Stimulated activated CD4-positive, alpha-beta T cell treated with anti-CD3 and anti-CD28 coated beads, Interleukin-1b, Interleukin-23, amount 100 ng/mL, for 1 hour (primary cell): ENCODE results near the gene CSPG5.

ENCODE experiments used
- DNase-seq, 2 donors: peaks; one replicate each; pipeline ENCODE4 v3.0.0-alpha.2; 2020; ENCODE audit warnings: low read depth in 2 of 2

Gene CSPG5

DNA sequence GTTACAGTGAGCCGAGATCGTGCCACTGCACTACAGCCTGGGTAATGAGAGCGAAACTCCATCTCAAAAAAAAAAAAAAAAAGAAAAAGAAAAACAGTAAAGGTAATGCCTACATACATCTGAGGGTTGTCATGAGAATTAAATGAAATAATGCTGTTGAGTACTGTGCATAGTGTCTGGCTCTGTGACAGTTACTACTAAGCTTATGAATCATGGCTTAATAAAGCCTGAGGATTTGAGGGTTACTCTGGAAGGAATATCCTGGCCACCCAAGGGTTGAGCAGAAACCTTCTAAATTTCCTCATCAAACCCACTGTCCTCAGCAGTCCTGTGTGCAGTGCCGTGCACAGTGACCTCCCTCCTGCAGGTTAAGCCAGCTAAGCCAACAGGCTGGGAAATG is 38.4 kb downstream of the CSPG5 start:
- no peak for DNase-seq

DNA sequence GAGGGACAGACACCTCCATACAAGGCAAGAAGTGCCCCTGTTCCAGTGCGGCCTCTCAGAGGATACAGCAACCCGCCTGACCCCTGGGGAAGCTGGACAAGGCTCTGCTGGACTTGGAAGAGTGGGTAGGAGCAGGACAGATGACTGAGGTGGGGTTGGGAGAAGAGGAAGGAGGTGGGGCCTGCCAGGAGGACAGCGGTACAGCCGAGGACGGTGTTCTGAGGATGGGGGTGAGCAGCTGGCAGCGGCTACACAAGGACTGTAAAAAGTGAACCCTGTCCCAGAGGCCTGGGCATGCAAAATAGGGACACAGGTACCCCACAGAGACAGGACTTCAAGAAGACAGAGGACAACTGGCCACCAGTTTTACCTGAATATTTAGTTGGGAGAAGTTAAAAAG is 41.7 kb downstream of the CSPG5 start:
- DNase-seq = no peak

DNA sequence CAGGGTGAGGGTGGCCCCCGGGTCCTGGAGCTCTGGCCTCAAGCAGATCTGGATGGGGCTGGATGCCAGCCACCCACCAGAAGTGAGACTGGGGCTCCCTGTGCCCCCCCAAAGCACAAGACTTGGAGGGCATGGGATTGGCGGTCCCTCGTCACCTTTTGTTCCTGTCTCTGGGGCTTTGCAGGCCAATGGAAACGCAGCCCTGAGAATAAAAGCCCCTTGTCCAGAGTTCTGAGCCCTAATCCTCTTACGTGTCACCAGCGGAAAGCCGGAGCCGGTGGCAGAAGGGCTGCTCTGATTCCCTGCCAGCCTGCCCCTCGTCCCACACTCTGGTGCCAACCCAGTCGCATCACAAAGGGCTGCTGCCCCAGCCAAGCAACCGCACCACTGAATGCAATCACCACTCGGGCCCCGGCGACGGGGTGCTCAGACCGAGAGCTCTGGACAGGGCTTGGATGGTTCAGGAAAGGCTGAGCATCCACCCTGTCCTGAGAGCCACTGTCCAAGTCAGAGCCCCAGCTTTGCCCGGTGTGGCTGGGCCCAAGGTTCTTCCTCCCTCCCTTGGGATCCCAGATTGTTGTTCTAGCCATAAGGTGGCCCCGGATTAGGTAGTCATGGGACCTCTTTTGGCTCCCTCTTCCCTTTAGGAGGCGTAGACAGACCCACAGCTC is 42.3 kb downstream of the CSPG5 start:
- DNase-seq = no peak

DNA sequence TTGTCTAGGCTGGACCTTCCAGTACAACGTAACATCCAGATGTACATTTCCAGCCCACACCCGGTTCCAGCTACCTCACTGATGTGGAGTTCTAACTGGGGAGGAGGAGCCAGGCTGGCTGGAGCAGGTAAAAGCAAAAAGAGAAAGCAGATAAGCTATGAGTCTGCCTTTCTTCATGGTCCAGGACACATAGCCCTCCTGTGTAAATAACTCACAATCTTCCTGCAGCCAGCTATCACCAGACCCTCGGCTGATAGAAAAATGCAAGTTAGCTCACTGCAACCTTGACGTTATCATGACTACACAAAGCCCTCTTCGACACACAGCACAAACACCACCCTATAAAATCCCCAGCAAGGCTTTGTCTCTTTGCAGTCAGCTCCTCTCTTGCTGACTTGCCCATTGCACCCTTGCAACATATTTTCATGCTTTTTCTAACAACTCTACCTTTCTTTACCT is 44.6 kb downstream of the CSPG5 start:
- DNase-seq = no peak

DNA sequence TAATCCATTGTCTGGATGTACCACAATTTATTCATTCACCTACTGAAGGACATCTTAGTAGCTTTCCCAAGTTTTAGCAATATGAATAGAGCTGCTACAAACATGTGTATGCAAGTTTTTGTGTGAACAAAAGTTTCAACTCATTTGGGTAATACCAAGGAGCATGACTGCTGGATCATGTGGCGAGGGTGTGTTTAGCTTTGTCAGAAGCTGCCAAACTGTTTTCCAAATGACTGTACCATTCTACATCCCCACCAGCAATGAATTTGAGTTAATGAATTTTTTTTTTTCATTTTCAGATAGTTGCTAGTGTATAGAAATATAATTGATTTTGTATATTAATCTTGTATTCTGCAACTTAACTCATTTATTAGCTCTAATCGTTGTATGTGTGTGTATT is 45.2 kb downstream of the CSPG5 start:
- no peak for DNase-seq

DNA sequence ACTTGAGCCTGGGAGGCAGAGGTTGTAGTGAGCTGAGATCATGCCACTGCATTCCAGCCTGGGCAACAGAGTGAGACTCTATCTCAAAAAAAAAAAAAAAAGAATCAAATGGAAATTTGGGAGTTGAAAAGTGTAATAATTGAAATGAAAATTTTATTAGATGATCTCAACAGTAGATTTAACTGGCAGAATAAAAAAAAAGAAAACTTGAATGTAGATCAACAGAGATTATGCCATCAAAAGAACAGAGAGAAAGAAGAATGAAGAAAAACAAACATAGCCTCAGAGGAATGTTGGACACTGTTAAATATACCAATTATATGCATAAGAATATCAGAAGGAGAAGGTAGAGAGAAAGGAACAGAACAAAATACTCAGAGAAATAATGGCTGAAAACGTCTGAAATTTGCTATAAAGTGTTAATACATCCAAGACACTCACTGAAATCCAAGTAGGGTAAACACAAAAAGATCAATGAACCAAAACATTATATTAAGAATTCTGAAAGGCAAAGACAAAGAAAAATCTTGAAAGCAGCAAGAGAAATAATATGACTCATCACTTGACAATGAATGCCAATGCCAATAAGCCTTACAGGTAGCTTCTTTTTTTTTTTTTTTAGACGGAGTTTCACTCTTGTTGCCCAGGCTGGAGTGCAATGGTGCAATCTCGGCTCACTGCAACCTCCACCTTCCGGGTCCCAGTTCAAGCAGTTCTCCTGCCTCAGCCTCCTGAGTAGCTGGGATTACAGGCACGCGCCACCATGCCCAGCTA is 50.5 kb downstream of the CSPG5 start:
- DNase-seq = no peak

DNA sequence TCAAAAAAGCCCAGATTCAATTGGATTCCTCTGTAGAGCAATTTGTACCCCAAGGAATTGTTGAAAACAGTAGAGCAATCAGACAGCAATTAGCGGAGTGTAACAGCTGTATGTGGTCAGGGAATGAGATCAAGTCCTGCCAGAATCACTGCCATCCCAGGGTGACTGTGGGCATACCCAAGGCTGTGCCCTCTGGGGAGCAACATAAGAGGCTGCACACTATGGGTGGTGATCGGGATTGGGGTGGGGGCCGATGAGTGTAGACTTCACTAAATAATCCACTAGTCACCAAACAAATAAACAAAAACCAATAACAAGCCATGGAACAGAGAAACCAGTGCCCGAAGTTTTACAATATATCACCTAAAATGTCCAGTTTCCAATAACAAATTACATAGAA is 53.0 kb downstream of the CSPG5 start:
- DNase-seq = no peak

DNA sequence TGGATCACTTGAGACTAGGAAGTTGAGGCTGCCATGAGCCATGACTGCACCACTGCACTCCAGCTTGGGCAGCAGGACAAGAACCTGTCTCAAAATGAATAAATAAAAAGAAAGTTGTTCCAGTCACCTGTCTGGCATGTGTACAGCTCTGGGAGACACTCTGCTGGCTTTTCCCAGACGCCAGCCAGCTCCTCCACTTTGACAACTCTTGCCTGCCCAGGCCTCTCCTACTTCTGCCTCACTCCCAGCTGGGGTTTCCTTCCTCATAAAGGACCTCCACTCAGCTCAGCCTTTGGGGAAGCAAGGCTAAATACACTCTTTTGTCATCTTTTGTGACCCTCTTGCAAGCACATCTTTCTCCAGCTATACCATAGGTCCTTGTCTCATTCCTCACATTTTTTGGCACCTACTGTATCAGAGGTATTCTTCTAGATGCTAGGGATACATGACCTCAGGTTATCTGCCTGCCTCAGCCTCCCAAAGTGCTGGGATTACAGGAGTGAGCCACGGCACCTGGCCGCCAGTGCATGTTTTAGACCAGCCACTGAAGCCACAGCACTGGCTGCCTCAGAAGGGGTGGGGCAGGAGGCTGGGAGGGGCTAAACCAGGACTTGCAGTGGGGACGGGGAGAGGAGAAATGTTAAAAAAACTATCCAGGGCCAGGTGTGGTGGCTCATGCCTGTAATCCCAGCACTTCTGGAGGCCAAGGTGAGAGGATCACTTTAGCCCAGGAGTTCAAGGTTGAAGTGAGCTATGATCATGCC is 55.2 kb downstream of the CSPG5 start:
- DNase-seq = no peak

DNA sequence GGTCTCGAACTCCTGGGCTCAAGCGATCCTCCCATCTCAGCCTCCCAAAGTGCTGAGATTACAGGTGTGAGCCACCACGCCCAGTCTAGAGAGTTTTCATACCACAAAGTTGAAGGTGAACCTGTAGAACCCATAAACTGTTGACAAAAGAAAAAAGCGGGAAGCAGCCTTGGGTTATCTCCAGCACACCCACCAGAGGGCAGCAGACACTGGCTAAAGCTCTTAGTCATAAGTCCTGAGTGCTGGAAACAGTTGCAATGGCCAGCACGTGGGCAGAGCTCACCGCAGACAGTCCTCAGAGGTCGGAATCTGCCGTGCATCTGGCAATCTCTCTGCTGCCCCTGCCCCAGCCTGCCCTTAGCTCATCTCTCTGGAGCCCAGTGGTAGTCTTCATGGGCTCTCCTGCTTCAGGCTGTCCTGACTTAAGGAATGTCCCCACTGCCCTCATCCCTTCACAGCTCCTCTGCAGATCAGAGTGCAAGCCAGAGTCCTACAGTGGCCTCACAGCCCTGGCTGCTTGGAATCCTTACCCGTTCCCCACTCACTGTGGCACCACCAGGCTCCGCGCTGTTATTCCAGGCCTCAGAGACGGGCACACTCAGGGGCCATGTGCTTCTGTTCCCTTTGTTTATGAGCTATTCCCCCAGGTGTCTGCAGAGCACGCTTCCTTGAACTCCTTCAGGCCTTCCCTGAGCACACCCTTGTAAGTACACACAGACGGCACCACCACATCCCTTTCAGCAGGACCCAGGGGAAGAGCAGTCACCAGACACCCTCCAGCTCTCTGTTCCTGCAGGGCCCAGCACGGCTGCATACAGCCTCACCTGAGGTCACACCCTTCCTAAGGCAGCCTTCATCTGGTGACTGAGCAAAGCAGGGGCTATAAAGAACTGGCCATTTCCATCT is 56.3 kb downstream of the CSPG5 start:
- peak; percentile 37 to 50 for DNase-seq

DNA sequence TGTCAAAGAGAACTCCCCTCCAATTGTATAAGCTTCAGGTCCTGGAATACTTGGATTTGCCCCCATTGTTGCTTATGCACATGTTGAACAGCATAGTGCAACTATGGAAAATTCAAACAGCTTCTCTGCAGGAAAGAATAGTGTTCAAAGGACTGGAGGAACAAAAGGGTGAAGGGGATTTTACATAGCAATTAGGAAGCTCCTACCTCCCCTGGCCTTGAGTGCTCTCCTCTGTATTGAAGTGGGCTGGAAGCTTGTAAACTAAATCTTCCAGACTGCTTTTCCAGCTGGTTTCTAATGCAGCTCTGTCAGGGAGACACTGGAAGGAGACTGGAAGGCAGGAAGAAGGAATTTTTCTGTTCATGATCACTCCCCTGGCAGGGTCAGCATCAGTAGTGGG is 57.9 kb downstream of the CSPG5 start:
- DNase-seq = no peak

DNA sequence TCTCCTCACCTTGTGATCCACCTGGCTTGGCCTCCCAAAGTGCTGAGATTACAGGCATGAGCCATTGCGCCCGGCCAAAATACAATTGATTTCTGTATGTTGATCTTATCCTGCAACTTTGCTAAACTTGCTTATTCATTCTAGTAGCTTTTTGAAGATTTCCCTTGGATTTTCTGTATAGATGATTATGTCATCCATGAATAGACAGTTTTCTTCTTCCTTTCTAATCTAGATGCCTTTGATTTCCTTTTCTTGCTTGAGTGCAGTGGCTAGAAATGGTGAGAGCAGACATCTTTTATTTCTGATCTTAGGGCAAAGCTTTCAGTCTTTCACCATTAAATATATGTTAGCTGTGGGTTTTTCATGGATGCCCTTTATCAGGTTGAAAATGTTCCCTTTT is 60.7 kb downstream of the CSPG5 start:
- DNase-seq = no peak

DNA sequence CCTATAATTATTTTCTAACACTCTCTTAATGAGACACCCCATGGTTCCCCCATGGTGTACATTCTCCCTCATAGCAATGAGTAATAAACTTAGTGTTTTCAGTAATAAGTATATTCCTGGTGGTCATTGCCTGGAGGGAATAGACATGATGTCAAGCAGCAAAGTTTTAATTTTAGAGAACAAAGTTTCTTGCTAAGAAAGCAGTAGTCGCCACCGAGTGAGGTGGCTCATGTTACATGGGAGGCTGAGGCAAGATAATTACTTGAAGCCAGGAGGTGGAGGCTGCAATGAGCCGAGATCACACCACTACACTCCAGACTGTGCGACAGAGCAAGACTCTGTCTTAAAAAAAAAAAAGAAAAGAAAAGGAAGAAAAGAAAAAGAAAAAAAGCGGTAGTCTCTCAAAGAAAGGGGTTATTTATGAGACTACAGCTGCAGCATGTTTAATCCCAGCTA is 62.8 kb downstream of the CSPG5 start:
- no peak for DNase-seq

DNA sequence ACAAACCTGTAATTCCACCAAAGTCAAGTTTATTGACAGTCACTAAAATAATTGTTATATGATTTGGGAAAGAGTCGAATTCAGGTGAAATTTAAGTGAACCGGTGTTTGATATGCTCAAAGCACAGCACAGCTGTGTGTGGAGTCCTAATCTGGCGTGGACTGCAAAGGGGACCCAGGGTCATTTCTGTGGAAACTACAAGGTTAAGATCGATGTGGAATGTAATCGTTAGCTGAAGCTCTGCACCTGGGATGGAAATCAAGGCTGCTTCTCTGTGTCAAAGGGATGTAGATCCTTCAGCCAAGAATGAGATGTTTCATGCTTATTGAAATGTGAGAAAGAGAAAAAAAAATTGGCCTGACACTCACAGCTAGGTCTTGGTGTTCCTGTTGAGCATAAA is 63.6 kb downstream of the CSPG5 start:
- DNase-seq = no peak

DNA sequence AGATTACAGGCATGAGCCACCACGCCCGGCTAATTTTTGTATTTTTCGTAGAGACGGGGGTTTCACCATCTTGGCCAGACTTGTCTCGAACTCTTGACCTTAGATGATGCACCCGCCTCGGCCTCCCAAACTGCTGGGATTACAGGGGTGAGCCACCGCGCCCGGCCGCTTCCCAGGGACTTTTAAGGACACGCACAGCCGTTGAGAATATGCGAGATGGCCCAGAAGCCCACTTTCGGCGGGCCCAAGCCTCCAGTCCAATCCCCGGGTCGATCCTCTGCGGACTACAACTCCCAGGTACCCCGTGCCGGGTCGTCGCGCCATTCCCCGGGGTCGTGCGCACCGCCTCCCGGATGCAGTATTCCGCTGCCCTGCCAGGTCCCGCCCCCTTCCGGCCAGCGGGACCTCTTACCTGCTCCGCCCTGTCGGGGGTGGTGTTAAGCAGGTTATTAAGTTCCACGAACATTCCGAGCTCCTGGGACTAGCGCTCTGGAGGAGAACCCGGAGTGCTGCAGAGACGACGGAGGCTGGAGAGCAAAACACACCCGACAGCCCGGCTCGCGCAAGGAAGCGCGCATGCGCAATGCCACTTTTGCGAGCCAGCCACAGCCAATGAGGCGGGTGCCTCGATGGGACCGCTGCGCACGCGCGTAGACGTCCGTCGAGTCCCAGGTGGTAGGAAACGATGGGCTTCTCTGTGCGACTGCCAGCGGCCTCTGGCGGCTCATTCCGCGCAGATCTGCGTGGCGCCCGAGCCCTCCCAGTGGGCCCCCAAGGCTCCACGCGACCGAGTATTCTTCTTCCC is 65.3 kb downstream of the CSPG5 start, which contains the start of gene ELP6:
TSS of gene ELP6 (minus strand) at position 588 of the 805 bp plus-strand sequence. CDS start at position 466, 122 bp downstream.
- peak; percentile 87 to 94 for DNase-seq

DNA sequence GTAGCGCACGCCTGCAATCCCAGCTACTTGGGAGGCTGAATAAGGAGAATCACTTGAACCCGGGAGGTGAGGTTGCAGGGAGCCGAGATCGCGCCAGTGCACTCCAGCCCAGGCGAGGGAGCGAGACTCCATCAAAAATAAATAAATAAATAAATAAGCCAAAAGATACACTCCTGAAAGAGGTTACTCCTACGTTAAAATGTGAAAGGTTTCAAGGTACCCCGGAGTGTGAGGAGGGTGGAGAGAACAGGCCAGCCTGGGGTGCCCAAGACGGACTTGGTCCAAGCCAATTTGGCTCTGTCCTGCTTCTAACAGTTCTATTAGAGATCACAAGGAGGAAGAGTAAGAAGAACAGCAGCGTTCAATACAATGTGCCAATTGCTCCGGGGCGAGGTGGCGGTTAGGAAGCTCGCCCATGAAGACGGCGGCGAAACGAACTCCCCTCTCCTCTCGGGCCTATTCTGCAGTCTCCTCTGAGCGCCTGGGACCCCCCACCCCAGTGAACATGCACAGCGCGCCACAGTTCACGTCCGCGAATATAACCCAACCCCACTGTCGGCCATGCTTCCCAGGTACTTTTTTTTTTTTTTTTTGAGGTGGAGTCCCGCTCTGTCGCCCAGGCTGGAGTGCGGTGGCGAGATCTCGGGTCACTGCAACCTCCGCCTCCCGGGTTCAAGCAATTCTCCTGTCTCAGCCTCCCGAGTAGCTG is 66.1 kb downstream of the CSPG5 start:
- no peak for DNase-seq
